B cell (primary cell): ENCODE data around the gene SKIC8. TPM values are rescaled to one million over a fixed set of nuclear protein-coding genes. Genes with fewer than 3 reads are reported as not detected.

Experiments used
- ATAC-seq: fragments of 200-7000 bp; cut with Tn5 transposase; one replicate; pipeline ENCODE4 v1.10.0; 2021; ENCODE audit warnings: low read depth, mild to moderate bottlenecking, moderate number of reproducible peaks, moderate library complexity
- CTCF ChIA-PET: fragments of 350-600 bp; sonication (Branson Sonifier 250); formaldehyde crosslinking; loops from one replicate; lab custom pipeline; 2021; ENCODE audit warnings: antibody characterized with exemption, inconsistent platforms; lab: Charles Lee
- POLR2A ChIA-PET: fragments of 350-600 bp; sonication (Branson Sonifier 250); formaldehyde crosslinking; loops from one replicate; lab custom pipeline; 2021; ENCODE audit warnings: antibody characterized with exemption; lab: Charles Lee
- DNase-seq: peaks from one replicate; pipeline ENCODE4 v3.0.0; 2013
- H2AFZ ChIP-seq: 2 replicates; pipeline ENCODE4 v1.6.1; 2012; ENCODE audit warnings: mild to moderate bottlenecking, low read depth, low read length; ENCODE audit not compliant: insufficient read depth, poor library complexity, severe bottlenecking
- H3K27ac ChIP-seq, 2 donors: 1 replicate in 1 of 2; 2 replicates in 1 of 2; pipeline ENCODE4 v1.5.1; 2012 to 2013; ENCODE audit warnings: low read length in 2 of 2, mild to moderate bottlenecking in 2 of 2, moderate library complexity in 1 of 2
- H3K27me3 ChIP-seq, 4 experiments: fragments of 200-600 bp in 1 of 4; sonication (generic) in 1 of 4; replicated peaks in 1 of 4; 1 replicate in 2 of 4; 2 replicates in 2 of 4; pipeline versions ENCODE4 v1.6.1 to v1.7.0; 2013 to 2016; ENCODE audit warnings: low read length in 3 of 4, mild to moderate bottlenecking in 2 of 4, mixed read lengths in 1 of 4, moderate library complexity in 1 of 4; ENCODE audit not compliant: insufficient read depth in 4 of 4, control insufficient read depth in 3 of 4; ENCODE audit errors: control extremely low read depth in 1 of 4
- H3K36me3 ChIP-seq, 2 experiments: replicated peaks in 1 of 2; 1 replicate in 1 of 2; 2 replicates in 1 of 2; pipeline versions ENCODE4 v1.6.1 to v1.7.1; 2013; ENCODE audit warnings: low read length in 1 of 2; ENCODE audit not compliant: insufficient read depth in 2 of 2, control insufficient read depth in 1 of 2; ENCODE audit errors: control extremely low read depth in 1 of 2, extremely low read depth in 1 of 2
- H3K4me1 ChIP-seq, 2 donors: fragments of 200-600 bp in 1 of 2; sonication (generic) in 1 of 2; 1 replicate in 1 of 2; 2 replicates in 1 of 2; pipeline versions ENCODE4 v1.5.1 to v1.6.1; 2013 to 2017; ENCODE audit warnings: low read length in 2 of 2; ENCODE audit not compliant: control insufficient read depth in 2 of 2, insufficient read depth in 2 of 2
- H3K4me2 ChIP-seq: replicated peaks from 2 replicates; pipeline ENCODE3; 2012; ENCODE audit warnings: mild to moderate bottlenecking, low read depth, low read length; ENCODE audit not compliant: poor library complexity, severe bottlenecking
- H3K4me3 ChIP-seq, 5 experiments: fragments of 200-600 bp in 1 of 5; sonication (generic) in 1 of 5; 1 replicate in 3 of 5; 2 replicates in 2 of 5; pipeline versions ENCODE4 v1.5.1 to v1.7.0; 2011 to 2016; ENCODE audit warnings: low read length in 4 of 5, mild to moderate bottlenecking in 4 of 5, low read depth in 2 of 5, control low read depth in 1 of 5, moderate library complexity in 1 of 5; ENCODE audit not compliant: insufficient read depth in 1 of 5; ENCODE audit errors: control extremely low read depth in 1 of 5, extremely low read depth in 1 of 5
- H3K79me2 ChIP-seq: fragments of 200-600 bp; sonication (generic); one replicate; pipeline ENCODE4 v1.6.0; 2016; ENCODE audit warnings: low read length; ENCODE audit not compliant: control insufficient read depth, insufficient read depth
- H3K9ac ChIP-seq: fragments of 200-600 bp; sonication (generic); 2 replicates; pipeline ENCODE4 v1.6.1; 2017; ENCODE audit warnings: mild to moderate bottlenecking, low read length, moderate library complexity
- H3K9me3 ChIP-seq, 3 donors: one replicate each; pipeline versions ENCODE4 v1.6.1 to v1.7.1; 2013; ENCODE audit warnings: low read length in 2 of 3; ENCODE audit not compliant: control insufficient read depth in 2 of 3, insufficient read depth in 1 of 3; ENCODE audit errors: control extremely low read depth in 1 of 3
- H4K20me1 ChIP-seq: 2 replicates; pipeline ENCODE4 v1.6.0; 2012; ENCODE audit warnings: mild to moderate bottlenecking, low read length; ENCODE audit not compliant: insufficient read depth, control insufficient read depth, poor library complexity, severe bottlenecking
- H3K27ac Mint-ChIP-seq: one replicate; pipeline ENCODE4 v1.8.0; 2021; ENCODE audit warnings: mixed read lengths
- H3K27me3 Mint-ChIP-seq: one replicate; pipeline ENCODE4 v1.8.0; 2021; ENCODE audit warnings: mixed read lengths
- H3K4me1 Mint-ChIP-seq: one replicate; pipeline ENCODE4 v1.8.0; 2021; ENCODE audit warnings: mixed read lengths
- H3K4me3 Mint-ChIP-seq: one replicate; pipeline ENCODE4 v1.8.0; 2021; ENCODE audit warnings: mixed read lengths
- H3K9me3 Mint-ChIP-seq: one replicate; pipeline ENCODE4 v1.8.0; 2022; ENCODE audit warnings: mixed read lengths; ENCODE audit not compliant: insufficient read depth
- CTCF ChIP-seq: fragments of 200-600 bp; IDR thresholded peaks from one replicate; pipeline ENCODE4 v1.8.0; 2022; ENCODE audit warnings: antibody characterized with exemption, mild to moderate bottlenecking
- EZH2 ChIP-seq: IDR thresholded peaks from 2 replicates; pipeline ENCODE4 v1.6.1; 2012; ENCODE audit warnings: borderline replicate concordance, low read depth, mild to moderate bottlenecking, moderate library complexity, low read length; ENCODE audit not compliant: insufficient read depth, poor library complexity, severe bottlenecking
- WGBS: methylation state at CpG from one replicate; pipeline ENCODE4 v1.1.5; 2013; ENCODE audit warnings: missing lambda C conversion rate; ENCODE audit not compliant: insufficient coverage; 5-methylcytosine and 5-hydroxymethylcytosine counted together
- intact Hi-C: fragments of 100-400 bp; cut with micrococcal nuclease; formaldehyde crosslinking; loops from one replicate; pipeline ENCODE4 v1.10.0; 2022
- polyA plus RNA-seq: library from polyadenylated mRNA; depleted of rRNA; stranded (reverse); fragments of >200 nt; gene quantifications from 2 replicates; pipeline ENCODE4 v1.2.3, GENCODE V29; 2012
- total RNA-seq, 2 donors: library from RNA; stranded (reverse); fragments of 120-200 nt in 1 of 2; gene quantifications; 1 replicate in 1 of 2; 2 replicates in 1 of 2; pipeline versions ENCODE4 v1.2.3 to v1.2.4, GENCODE V29; 2013 to 2022

Gene SKIC8
- total and polyA plus RNA-seq, 2 donors (not counting 1 experiment from before 2014, with no cell fraction given): 31.9 to 40.2 TPM

- no peaks in the 10 kb centered on the region for H3K79me2 ChIP-seq
- H3K4me3 Mint-ChIP-seq: peak within 1 kb of the TSS; percentile 88
- CTCF ChIA-PET: interaction anchor here (1.4 kb wide), 1 partner anchor 69 kb away, joined by 5 read pairs; no protein-coding TSS in a partner anchor
- peak within 1 kb of the TSS; percentile 82 for H3K4me2 ChIP-seq
- peak within 1 kb of the TSS; percentile 89 for H3K27ac Mint-ChIP-seq
- peaks cover 10% of the 10 kb centered on the region in 2 donors for H3K4me1 ChIP-seq
- H3K9me3 Mint-ChIP-seq: no peaks in the 10 kb centered on the region
- peak within 1 kb of the TSS; percentile 80 for H2AFZ ChIP-seq
- peak within 1 kb of the TSS; percentile 23 to 80 (median 65) for H3K4me3 ChIP-seq
- H3K27me3 ChIP-seq: peaks cover 0 to 3% (median 0%) of the 10 kb centered on the region in 4 experiments
- POLR2A ChIA-PET: interaction anchor here (0.5 to 1.3 kb wide), 2 partner anchors 35 to 1729 kb away, joined by 4 to 7 read pairs; partner anchors contain the start of gene SKIC8
- ATAC-seq: peak; percentile 59
- peaks cover 13% of the 10 kb centered on the region for H3K4me1 Mint-ChIP-seq
- peak within 1 kb of the TSS; percentile 18 to 73 for H3K27ac ChIP-seq
- WGBS: 9% methylated on average over 107 of the region's 107 CpGs
- H3K9ac ChIP-seq: peak within 1 kb of the TSS; percentile 78
- no peaks in the 10 kb centered on the region for H3K36me3 ChIP-seq
- peak; percentile 74 for DNase-seq
- intact Hi-C loops: loop anchor here (1.0 kb wide), 1 partner anchor 35 kb away; the partner anchor contains the start of gene SKIC8
- TF ChIP-seq EZH2 (no peak), CTCF (no peak)
- H3K9me3 ChIP-seq: no peaks in the 10 kb centered on the region
- H4K20me1 ChIP-seq: no peaks in the 10 kb centered on the region
- no peaks in the 10 kb centered on the region for H3K27me3 Mint-ChIP-seq
Observed at GRCh38 chr15:78264304-78265136, 34.9 kb downstream of the SKIC8 start, which contains the start of gene DNAJA4. DNAJA4 (plus strand) TSS chr15:78264562; CDS start chr15:78264764, 202 bp downstream.
